GM18867 (cell line): ENCODE results near the gene S1PR5.

Source experiments
- ATAC-seq: cut with Tn5 transposase; IDR thresholded peaks from one replicate; pipeline ENCODE4 v1.9.1; 2021; ENCODE audit warnings: mild to moderate bottlenecking, moderate library complexity; ENCODE audit not compliant: unreplicated experiment

The S1PR5 gene

GRCh38 chr19:10516671-10517286, 468 bp downstream of the S1PR5 start:
- no peak for ATAC-seq

GRCh38 chr19:10516064-10516385, 1.2 kb downstream of the S1PR5 start:
- no peak for ATAC-seq

- no peak for ATAC-seq
Measured at GRCh38 chr19:10514211-10515145, 2.8 kb downstream of the S1PR5 start.

GRCh38 chr19:10513223-10513622, 4.0 kb downstream of the S1PR5 start:
- no peak for ATAC-seq

- ATAC-seq: no peak
Measured at GRCh38 chr19:10510301-10510802, 6.9 kb downstream of the S1PR5 start.

- no peak for ATAC-seq
Measured at GRCh38 chr19:10508707-10509106, 8.5 kb downstream of the S1PR5 start.

GRCh38 chr19:10508036-10508435, 9.2 kb downstream of the S1PR5 start:
- no peak for ATAC-seq

- no peak for ATAC-seq
Measured at GRCh38 chr19:10505583-10506229, 11.5 kb downstream of the S1PR5 start.

GRCh38 chr19:10503002-10503789, 14.1 kb downstream of the S1PR5 start, which contains the start of gene KEAP1:
Gene KEAP1, minus strand, starts transcription at chr19:10503356. Its CDS starts 3,323 bp downstream, at chr19:10500033.
- ATAC-seq: no peak

- peak; percentile 76 for ATAC-seq
Measured at GRCh38 chr19:10502524-10503001, 14.7 kb downstream of the S1PR5 start.

GRCh38 chr19:10501971-10502523, 15.2 kb downstream of the S1PR5 start:
- peak; percentile 37 for ATAC-seq

GRCh38 chr19:10500247-10500592, 17.0 kb downstream of the S1PR5 start:
- no peak for ATAC-seq

- ATAC-seq: no peak
Measured at GRCh38 chr19:10499550-10500246, 17.5 kb downstream of the S1PR5 start.

GRCh38 chr19:10497371-10497770, 19.9 kb downstream of the S1PR5 start:
- ATAC-seq: no peak

GRCh38 chr19:10491472-10492047, 25.7 kb downstream of the S1PR5 start:
- ATAC-seq: no peak

GRCh38 chr19:10486551-10486950, 30.7 kb downstream of the S1PR5 start:
- ATAC-seq: no peak

GRCh38 chr19:10478903-10479384, 38.3 kb downstream of the S1PR5 start:
- no peak for ATAC-seq

- ATAC-seq: no peak
Measured at GRCh38 chr19:10478476-10478875, 38.8 kb downstream of the S1PR5 start.

- no peak for ATAC-seq
Measured at GRCh38 chr19:10474962-10475451, 42.2 kb downstream of the S1PR5 start.
